Mucosa of rectum (tissue), 2 donors: Measurements from ENCODE around the gene FNDC8.

Experiments
- H3K27ac ChIP-seq, 2 donors: one replicate each; pipeline ENCODE4 v1.7.0; 2013; ENCODE audit warnings: inconsistent platforms in 2 of 2, low read depth in 2 of 2, low read length in 2 of 2
- H3K27me3 ChIP-seq, 2 donors: one replicate each; pipeline ENCODE4 v1.7.0; 2013; ENCODE audit warnings: low read length in 2 of 2; ENCODE audit not compliant: control insufficient read depth in 2 of 2, insufficient read depth in 2 of 2
- H3K36me3 ChIP-seq, 2 donors: one replicate each; pipeline ENCODE4 v1.7.0; 2013; ENCODE audit warnings: low read length in 2 of 2; ENCODE audit not compliant: control insufficient read depth in 2 of 2, insufficient read depth in 2 of 2
- H3K4me1 ChIP-seq, 2 donors: one replicate each; pipeline ENCODE4 v1.7.0; 2013; ENCODE audit warnings: low read length in 2 of 2, mild to moderate bottlenecking in 1 of 2; ENCODE audit not compliant: control insufficient read depth in 2 of 2, insufficient read depth in 2 of 2
- H3K4me3 ChIP-seq, 2 donors: one replicate each; pipeline ENCODE4 v1.7.0; 2013; ENCODE audit warnings: low read length in 2 of 2
- H3K9ac ChIP-seq, 2 donors: one replicate each; pipeline ENCODE4 v1.7.0; 2013; ENCODE audit warnings: low read length in 2 of 2, low read depth in 1 of 2, mild to moderate bottlenecking in 1 of 2
- H3K9me3 ChIP-seq, 2 donors: one replicate each; pipeline ENCODE4 v1.7.0; 2013; ENCODE audit warnings: low read length in 2 of 2; ENCODE audit not compliant: control insufficient read depth in 2 of 2
- donor health status: healthy.
- donor health status: Normal muscosa, but diverticular disease.

The FNDC8 gene

DNA sequence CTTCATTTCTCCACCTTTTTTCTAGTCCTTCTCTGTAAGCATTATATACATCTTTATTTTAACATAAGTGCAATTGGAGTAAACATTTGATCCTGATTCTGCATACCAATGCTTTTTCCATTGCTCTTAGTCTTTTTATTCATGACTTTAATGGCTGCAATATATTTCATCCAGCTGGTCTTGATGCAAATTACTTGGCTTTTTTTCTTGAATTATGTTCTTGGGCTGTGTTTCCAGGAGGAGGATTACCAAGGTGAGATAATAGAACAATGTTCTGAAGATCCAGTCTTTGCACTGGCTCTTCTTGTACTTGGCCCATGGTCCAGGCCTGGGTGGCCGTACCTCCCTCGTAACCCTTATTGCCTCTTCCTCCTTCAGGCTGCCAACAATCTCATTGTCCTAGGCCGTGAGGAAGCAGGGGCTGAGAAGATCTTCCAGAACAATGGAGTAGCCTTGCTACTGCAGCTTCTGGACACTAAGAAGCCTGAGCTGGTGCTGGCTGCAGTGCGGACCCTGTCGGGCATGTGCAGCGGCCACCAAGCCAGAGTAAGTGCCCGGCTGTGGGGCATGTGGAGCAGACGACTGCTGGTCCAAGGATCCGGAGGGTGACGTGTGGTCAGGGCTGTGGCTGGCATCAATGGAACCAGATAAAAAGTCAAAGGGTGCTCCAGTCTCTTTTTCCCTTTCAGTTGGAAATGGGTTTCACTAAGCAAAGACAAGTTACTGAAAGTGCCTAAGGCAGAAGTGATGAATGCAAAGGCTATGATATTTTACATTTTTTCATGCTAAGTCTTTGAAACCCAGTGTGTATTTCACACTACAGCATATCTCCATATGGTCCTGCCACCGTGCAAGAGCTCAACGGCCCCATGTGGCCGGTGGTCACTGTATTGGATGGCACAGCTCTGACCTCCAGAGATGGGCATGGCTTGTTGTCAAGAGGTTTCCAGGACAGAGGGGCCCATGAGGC lies 33.1 kb downstream of the FNDC8 start:
- H3K9ac ChIP-seq: no peak overlapping the region
- no peaks in the 10 kb centered on the region for H3K4me1 ChIP-seq
- no peak overlapping the region for H3K4me3 ChIP-seq
- H3K27me3 ChIP-seq: no peaks in the 10 kb centered on the region
- H3K36me3 ChIP-seq: no peaks in the 10 kb centered on the region
- no peaks in the 10 kb centered on the region for H3K9me3 ChIP-seq
- no peak overlapping the region for H3K27ac ChIP-seq

DNA sequence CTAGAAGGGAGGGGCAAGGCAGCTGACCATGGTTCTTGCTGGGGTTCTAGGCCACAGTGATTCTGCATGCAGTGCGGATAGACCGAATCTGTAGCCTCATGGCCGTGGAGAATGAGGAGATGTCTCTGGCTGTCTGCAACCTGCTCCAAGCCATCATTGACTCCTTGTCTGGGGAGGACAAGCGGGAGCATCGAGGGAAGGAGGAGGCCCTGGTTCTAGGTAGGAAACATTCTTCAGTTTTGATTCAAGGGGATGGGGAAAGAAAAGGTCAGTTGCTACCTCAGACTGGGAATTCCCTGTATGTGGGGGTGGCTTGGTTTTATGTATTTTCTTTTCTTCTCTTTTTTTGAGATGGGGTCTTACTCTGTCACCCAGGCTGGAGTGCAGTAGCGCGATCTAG lies 33.8 kb downstream of the FNDC8 start:
- no peak overlapping the region for H3K4me3 ChIP-seq
- no peaks in the 10 kb centered on the region for H3K4me1 ChIP-seq
- no peaks in the 10 kb centered on the region for H3K9me3 ChIP-seq
- no peak overlapping the region for H3K27ac ChIP-seq
- no peak overlapping the region for H3K9ac ChIP-seq
- no peaks in the 10 kb centered on the region for H3K36me3 ChIP-seq
- H3K27me3 ChIP-seq: no peaks in the 10 kb centered on the region

DNA sequence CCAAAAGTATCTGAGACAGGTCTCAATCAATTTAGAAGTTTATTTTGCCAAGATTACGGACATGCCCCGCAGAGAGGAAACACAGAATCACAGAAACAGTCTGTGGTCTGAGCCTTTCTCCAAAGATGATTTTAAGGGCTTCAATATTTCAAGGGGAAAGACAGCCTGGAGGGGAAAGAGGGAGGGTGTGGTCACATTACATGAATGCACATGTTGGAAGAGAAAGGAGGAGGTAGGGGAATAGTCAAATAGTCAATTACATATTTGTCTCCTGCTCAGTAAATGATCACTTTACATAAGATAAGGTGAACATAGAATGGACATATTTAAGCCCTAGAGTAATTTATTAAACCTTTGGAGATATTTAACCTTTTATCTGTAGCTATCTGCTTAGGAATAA lies 38.5 kb downstream of the FNDC8 start:
- peaks cover 0 to 2% of the 10 kb centered on the region in 2 donors for H3K27me3 ChIP-seq
- no peak overlapping the region for H3K4me3 ChIP-seq
- H3K4me1 ChIP-seq: no peaks in the 10 kb centered on the region
- no peaks in the 10 kb centered on the region for H3K36me3 ChIP-seq
- no peak overlapping the region for H3K27ac ChIP-seq
- no peak overlapping the region for H3K9ac ChIP-seq
- H3K9me3 ChIP-seq: no peaks in the 10 kb centered on the region

DNA sequence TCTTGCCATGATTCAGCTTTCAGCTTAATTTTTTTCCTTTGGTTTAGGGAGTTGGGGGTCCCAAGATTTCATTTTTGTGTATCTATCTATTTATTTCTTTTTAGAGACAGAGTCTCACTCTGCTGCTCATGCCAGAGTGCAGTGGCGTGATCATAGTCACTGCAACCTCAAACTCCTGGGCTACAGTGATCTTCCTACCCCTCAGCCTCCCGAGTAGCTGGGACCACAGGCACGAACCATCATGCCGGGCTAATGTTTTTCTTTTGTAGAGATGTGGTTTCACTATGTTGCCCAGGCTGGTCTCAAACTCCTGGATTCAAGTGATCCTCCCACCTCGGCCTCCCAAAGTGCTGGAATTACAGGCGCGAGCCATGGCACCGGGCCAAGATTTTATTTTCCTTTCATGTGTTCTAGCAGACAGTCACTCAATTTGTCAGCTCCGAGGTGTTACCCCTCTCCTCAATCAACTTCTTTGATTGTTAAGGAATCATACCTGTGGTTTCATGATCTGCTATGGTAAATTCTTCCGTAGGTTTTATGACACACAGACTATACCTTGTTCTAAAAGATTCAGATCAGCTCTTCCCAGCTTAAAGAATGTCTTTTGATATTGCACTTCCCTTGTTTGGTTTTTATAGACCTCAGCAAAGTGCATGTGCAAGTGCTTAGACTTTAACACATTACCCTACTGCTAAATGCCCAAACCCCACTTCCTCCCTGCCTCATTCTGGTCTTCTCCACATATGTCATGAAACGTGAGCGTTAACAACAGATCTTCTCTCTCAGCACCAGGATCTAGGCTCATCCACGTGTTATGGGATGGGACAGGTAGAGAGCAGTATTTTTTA lies 39.2 kb downstream of the FNDC8 start:
- Histone ChIP-seq H3K27ac (no peak overlapping the region), H3K36me3 (no peaks in the 10 kb centered on the region), H3K4me1 (no peaks in the 10 kb centered on the region), H3K9ac (no peak overlapping the region), H3K4me3 (no peak overlapping the region), H3K9me3 (no peaks in the 10 kb centered on the region), H3K27me3 (peaks cover 0 to 2% of the 10 kb centered on the region in 2 donors)

DNA sequence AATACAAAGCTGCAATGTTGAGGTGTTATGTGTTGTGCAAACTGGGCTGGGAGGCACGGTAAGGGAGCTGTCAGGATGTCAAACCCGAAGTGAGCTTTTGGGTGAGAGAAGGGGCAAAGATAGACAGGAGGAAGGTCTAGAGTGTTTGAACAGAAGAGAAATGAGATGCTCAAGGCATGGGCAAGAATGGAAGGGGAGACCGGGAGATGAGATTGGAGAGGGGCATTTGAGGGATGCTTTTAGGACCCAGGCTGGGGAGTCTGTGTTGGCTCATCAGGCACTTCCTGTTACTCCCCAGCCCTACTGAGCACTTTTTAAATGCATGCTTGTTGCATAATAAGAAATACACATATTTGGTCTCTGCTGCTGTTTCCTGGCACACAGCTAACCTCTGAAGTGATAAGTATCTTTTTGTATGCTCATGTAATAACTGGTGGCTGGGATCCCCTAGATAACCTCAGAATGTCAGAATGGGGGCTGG lies 39.9 kb downstream of the FNDC8 start:
- Histone ChIP-seq H3K9me3 (no peaks in the 10 kb centered on the region), H3K4me1 (no peaks in the 10 kb centered on the region), H3K4me3 (no peak overlapping the region), H3K27me3 (peaks cover 0 to 2% of the 10 kb centered on the region in 2 donors), H3K9ac (no peak overlapping the region), H3K36me3 (no peaks in the 10 kb centered on the region), H3K27ac (no peak overlapping the region)

DNA sequence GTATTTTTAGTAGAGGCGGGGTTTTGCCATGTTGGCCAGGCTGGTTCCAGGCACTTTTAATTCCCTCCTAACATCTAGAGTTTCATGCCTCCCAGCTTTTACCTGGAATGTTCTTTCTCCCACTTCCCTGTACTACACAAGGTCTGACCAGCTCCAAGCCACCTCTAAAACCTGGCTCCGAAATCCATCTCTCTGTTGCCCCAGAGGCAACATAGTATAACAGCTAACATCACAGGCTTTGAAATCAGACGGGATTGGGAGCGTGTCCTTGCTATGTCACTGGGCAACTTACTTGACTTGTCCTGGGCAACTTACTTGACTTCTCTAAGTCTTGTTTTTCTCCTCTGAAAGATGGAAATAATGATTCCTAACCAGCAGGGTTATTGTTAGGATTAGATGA lies 41.3 kb downstream of the FNDC8 start:
- Histone ChIP-seq H3K4me1 (no peaks in the 10 kb centered on the region), H3K27ac (no peak overlapping the region), H3K4me3 (no peak overlapping the region), H3K9ac (no peak overlapping the region), H3K27me3 (peaks cover 0 to 2% of the 10 kb centered on the region in 2 donors), H3K9me3 (no peaks in the 10 kb centered on the region), H3K36me3 (no peaks in the 10 kb centered on the region)

DNA sequence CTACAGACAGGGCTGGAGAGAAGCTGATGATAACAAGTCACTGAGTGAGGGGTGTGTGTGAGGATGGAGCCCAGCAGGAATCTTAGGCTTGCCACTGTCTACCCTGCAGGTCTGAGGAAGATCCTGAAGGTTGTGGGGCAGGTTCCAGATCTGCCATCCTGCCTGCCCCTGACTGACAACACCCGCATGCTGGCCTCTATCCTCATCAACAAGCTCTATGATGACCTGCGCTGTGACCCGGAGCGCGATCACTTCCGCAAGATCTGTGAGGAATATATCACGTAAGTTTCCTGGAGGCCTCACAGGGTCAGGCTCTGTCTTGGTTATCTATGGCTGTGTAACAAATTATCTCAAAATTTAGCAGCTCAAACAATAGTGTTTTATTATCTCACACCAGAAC lies 42.5 kb downstream of the FNDC8 start:
- H3K4me1 ChIP-seq: no peaks in the 10 kb centered on the region
- no peaks in the 10 kb centered on the region for H3K9me3 ChIP-seq
- H3K27ac ChIP-seq: no peak overlapping the region
- H3K4me3 ChIP-seq: no peak overlapping the region
- H3K27me3 ChIP-seq: peaks cover 0 to 2% of the 10 kb centered on the region in 2 donors
- no peaks in the 10 kb centered on the region for H3K36me3 ChIP-seq
- H3K9ac ChIP-seq: no peak overlapping the region

DNA sequence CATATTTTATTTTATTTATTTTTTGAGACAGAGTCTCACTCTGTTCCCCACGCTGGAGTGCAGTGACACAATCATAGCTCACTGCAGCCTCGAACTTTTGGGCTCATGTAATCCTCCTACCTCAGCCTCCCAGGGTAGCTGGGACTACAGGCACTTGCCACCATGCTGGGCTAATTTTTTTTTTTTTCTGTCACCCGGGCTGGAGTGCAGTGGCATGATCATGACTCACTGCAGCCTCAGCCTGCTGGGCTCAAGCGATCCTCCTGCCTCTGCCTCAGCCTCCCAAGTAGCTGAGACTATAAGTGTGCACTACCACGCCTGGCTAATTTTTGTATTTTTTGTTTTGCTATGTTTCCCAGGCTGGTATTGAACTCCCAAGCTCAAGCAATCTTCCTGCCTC lies 43.3 kb downstream of the FNDC8 start:
- no peaks in the 10 kb centered on the region for H3K4me1 ChIP-seq
- no peak overlapping the region for H3K27ac ChIP-seq
- H3K27me3 ChIP-seq: peaks cover 0 to 2% of the 10 kb centered on the region in 2 donors
- no peaks in the 10 kb centered on the region for H3K36me3 ChIP-seq
- H3K9ac ChIP-seq: no peak overlapping the region
- no peaks in the 10 kb centered on the region for H3K9me3 ChIP-seq
- no peak overlapping the region for H3K4me3 ChIP-seq

DNA sequence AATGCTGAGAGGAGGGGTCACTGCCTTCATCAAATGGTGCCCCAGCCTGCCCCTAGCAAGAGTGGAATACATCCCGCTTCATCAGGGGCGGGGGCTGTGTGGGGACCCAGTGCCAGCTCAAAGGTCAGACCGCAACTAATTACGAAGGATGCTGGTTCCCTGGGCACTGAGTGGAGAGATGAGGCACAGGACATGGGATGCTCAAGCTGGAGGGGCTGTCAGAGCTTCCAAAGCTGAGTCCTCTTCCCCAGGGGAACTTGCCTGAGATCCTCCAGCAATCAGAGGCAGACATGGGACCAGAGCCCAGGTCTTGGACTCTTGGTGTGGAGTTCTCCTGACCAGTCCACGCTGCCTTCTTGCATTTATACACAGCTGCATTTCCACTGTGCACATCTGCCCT lies 45.1 kb downstream of the FNDC8 start:
- no peak overlapping the region for H3K4me3 ChIP-seq
- no peak overlapping the region for H3K9ac ChIP-seq
- H3K27ac ChIP-seq: no peak overlapping the region
- H3K4me1 ChIP-seq: no peaks in the 10 kb centered on the region
- peaks cover 0 to 2% of the 10 kb centered on the region in 2 donors for H3K27me3 ChIP-seq
- no peaks in the 10 kb centered on the region for H3K36me3 ChIP-seq
- H3K9me3 ChIP-seq: no peaks in the 10 kb centered on the region

DNA sequence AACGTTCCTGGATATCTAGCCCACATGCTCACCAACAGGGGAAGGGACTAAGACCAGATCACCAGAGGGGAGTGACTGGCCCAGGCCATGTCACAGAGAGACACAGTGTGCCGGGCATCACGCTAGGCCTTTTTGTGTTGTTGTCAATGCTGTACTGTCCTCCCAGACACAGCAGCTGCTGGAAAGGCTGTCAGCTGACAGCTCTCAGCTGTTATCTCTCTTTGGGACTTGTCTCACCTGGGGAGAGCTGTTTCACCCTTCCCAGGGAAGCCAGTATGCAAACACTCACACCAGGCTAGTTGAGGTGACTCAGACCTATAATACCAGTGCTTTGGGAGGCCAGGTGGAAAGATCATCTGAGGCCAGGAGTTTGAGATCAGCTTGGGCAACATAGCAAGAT lies 45.6 kb downstream of the FNDC8 start:
- Histone ChIP-seq H3K27me3 (peaks cover 0 to 2% of the 10 kb centered on the region in 2 donors), H3K27ac (no peak overlapping the region), H3K36me3 (no peaks in the 10 kb centered on the region), H3K9me3 (no peaks in the 10 kb centered on the region), H3K4me1 (no peaks in the 10 kb centered on the region), H3K9ac (no peak overlapping the region), H3K4me3 (no peak overlapping the region)
